Right cardiac atrium (tissue), 5 donors: Measurements from ENCODE around the gene PAQR9. TPM values are rescaled to one million over a fixed set of nuclear protein-coding genes. Genes with fewer than 3 reads are reported as not detected.
"Not testable (repeated sequence)": the region's sequence is repeated elsewhere in the genome, so short reads cannot be mapped to it uniquely, and the experiment has no call there.

Experiments used
- ATAC-seq, 2 donors: fragments of 200-7000 bp; cut with Tn5 transposase; one replicate each; pipeline versions ENCODE4 v1.8.0 to v1.9.1; 2020; ENCODE audit warnings: moderate library complexity in 2 of 2, mild to moderate bottlenecking in 1 of 2
- DNase-seq, 3 donors: peaks; one replicate each; pipeline ENCODE4 v3.0.0-alpha.2; 2020
- H3K27ac ChIP-seq: one replicate; pipeline ENCODE4 v1.5.1; 2013; ENCODE audit warnings: mild to moderate bottlenecking, low read length, control low read depth, moderate library complexity
- H3K27me3 ChIP-seq: one replicate; pipeline ENCODE4 v1.6.1; 2013; ENCODE audit not compliant: control insufficient read depth, insufficient read depth
- H3K4me1 ChIP-seq: one replicate; pipeline ENCODE4 v1.6.1; 2013; ENCODE audit warnings: low read length; ENCODE audit not compliant: control insufficient read depth, insufficient read depth
- H3K4me3 ChIP-seq: one replicate; pipeline ENCODE4 v1.5.1; 2013; ENCODE audit warnings: low read length, control low read depth
- H3K9me3 ChIP-seq: one replicate; pipeline ENCODE4 v1.6.1; 2013; ENCODE audit warnings: low read length; ENCODE audit not compliant: control insufficient read depth
- WGBS: extraction: QIAGEN DNeasy Blood & Tissue Kit; methylation state at CpG from one replicate; pipeline ENCODE4 v1.1.7; 2013; 5-methylcytosine and 5-hydroxymethylcytosine counted together
- intact Hi-C, 4 donors: fragments of 100-400 bp; cut with DNase I; formaldehyde crosslinking; loops; one replicate each; pipeline versions ENCODE4 v1.11.0 to v1.14.0; 2022 to 2023
- polyA plus RNA-seq: library from polyadenylated mRNA; stranded (reverse); fragments of 200-250 nt; gene quantifications from one replicate; pipeline ENCODE4 v1.2.3, GENCODE V29; 2013
- total RNA-seq, 4 donors: library from RNA; stranded (reverse); fragmentation: NEBNext Ultra II Directional; extraction: Animal tissue kit (Norgen Biotek cat#: 25700); gene quantifications; one replicate each; pipeline ENCODE4 v1.2.1, GENCODE V29; 2021
- donor health status: healthy with polysubstance abuse.
- donor health status: DM: no; HTN: yes; CAD: no.
- donor health status: DM: no; HTN: no; CAD: no.
- donor health status: DM: no; HTN: yes; CAD: no; lungs with severe emphysema.
- donor health status: DM: yes; HTN: yes; CAD: no.

The PAQR9 gene
- total and polyA plus RNA-seq, 5 donors, result 4.7 to 12.5 (median 8.6) TPM

DNA sequence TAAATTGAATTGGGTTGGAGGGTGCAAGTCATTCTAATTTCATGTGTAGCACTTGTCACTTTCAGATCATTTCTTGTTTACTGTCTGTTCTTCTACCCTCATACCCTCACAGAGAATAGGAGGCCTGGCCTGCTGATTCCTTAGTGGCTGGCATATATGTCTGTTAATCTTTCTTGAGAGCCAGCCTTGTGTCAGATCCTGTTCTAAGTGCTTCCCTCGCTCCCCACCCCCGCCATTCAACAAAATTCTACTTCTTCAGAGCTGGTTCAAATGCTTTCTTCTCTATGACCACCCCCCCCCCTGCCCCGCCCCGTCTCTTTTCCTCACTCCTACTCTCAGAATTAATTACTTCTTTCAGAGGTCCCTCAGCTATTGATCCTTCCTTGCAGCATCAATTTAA is 36.4 kb upstream of the PAQR9 start:
- Histone ChIP-seq H3K27me3 (no peaks in the 10 kb centered on the region), H3K4me1 (peaks cover 2% of the 10 kb centered on the region), H3K9me3 (no peaks in the 10 kb centered on the region), H3K27ac (no peak overlapping the region), H3K4me3 (peak overlapping the region; percentile 83)
- no peak for ATAC-seq
- DNase-seq, result no peak
- WGBS, result 79% methylated on average over 4 of the region's 4 CpGs
- intact Hi-C loops, result loop anchor here in 1 of 4 donors (10.0 kb wide), 1 partner anchor 415 kb away; no protein-coding TSS in a partner anchor

DNA sequence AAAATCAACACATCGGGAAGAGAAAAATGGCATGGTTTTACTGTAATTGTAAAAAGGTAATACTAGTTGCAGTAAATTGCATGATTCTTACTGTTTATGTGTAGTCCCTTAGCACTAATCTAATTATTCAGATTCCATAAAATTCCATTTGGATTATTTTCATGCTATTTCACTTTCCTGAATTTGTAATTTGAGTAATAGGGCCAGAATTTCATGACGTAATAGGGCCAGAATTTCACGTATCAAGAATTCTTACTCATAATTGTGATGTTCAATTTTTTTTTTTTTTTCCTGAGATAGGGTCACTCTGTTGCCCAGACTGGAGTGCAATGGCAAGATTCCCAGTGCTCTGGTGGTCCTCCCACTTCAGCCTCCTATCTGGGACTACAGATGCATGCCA is 35.0 kb upstream of the PAQR9 start:
- no peak overlapping the region for H3K27ac ChIP-seq
- H3K9me3 ChIP-seq, result no peaks in the 10 kb centered on the region
- WGBS, result 70% methylated on average over 3 of the region's 3 CpGs
- ATAC-seq, result no peak
- H3K4me1 ChIP-seq, result peaks cover 2% of the 10 kb centered on the region
- no peak overlapping the region for H3K4me3 ChIP-seq
- intact Hi-C loops, result loop anchor here in 1 of 4 donors (10.0 kb wide), 1 partner anchor 414 kb away; no protein-coding TSS in a partner anchor
- no peaks in the 10 kb centered on the region for H3K27me3 ChIP-seq
- DNase-seq, result no peak

DNA sequence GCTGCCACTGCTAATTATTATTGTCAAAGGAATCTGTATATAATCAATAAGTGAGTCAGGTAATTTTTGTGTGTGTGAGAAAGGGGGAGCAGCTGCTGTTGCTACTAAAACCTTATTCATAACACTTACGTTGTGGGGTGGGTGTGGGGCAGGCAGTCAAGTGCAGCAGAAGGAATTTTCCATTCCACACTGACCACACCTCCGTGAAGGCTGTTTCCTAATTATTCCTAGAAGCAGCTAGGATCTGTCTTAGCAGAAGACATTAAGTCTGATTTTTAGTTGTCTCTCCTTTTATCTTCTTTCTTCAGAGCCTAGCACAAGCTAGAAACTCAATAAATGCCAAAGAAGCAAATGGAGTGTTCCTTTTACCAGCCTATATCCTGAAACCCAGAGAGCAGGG is 33.9 kb upstream of the PAQR9 start:
- H3K27ac ChIP-seq, result no peak overlapping the region
- intact Hi-C loops, result loop anchor here in 1 of 4 donors (10.0 kb wide), 1 partner anchor 413 kb away; no protein-coding TSS in a partner anchor
- 22% methylated on average over 2 of the region's 2 CpGs for WGBS

DNA sequence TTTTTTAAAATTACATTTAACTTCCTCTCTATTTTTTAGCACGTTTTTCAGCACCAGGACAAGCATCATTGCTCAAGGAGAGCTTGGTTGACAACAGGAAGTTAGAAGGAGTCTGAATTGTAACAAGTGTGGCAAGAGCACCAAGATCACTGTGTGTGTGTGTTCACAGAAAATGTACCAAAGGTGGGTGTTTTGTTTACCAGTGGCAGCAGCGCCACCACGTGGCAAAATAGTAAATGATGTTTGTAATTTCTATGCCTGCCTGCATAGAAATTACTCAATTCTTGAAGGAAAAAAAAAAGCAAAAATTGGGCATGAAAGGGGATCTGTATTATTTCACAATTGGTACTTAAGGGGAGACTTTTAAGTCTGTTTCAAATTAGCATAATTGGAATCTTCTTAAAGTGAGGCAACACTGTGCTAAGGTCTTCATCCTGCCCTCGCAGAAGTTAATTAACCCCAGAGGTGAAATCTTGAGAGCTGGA is 30.5 kb upstream of the PAQR9 start:
- intact Hi-C loops, result loop anchor here (5.0 to 10.0 kb wide), 5 partner anchors 162 to 409 kb away; no protein-coding TSS in a partner anchor
- H3K4me1 ChIP-seq, result no peaks in the 10 kb centered on the region
- H3K4me3 ChIP-seq, result no peak overlapping the region
- WGBS, result 11% methylated on average over 4 of the region's 4 CpGs
- DNase-seq (peak; percentile 57 to 76 (median 74)), ATAC-seq (peak; percentile 25 to 60)
- no peak overlapping the region for H3K27ac ChIP-seq
- no peaks in the 10 kb centered on the region for H3K9me3 ChIP-seq
- no peaks in the 10 kb centered on the region for H3K27me3 ChIP-seq

More for the DNA sequence above, 33.9 kb upstream of the PAQR9 start:
- ATAC-seq, result no peak
- Histone ChIP-seq H3K4me1 (peaks cover 2% of the 10 kb centered on the region), H3K27me3 (no peaks in the 10 kb centered on the region), H3K4me3 (no peak overlapping the region), H3K9me3 (no peaks in the 10 kb centered on the region)
- DNase-seq, result no peak

DNA sequence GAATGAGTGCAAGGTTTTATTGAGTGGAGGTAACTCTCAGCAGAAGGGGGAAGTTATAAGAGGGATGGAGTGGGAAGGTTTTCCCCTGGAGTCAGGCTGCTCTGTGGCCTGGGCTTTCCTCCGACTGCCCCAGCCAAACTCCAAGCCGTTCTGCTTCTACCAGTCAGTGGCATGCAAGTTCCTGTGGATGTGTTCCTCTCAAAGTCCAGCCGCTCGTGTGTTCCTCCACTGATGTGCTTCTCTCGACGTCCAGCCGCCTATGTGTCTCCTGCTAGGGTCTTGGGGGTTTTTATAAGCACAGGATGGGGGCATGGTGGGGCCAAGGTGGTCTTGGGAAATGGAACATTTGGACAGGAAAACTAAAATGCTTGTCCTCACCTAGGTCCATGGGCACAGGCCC is 28.8 kb upstream of the PAQR9 start:
- Histone ChIP-seq H3K27me3 (no peaks in the 10 kb centered on the region), H3K4me3 (no peak overlapping the region), H3K27ac (no peak overlapping the region), H3K9me3 (no peaks in the 10 kb centered on the region), H3K4me1 (no peaks in the 10 kb centered on the region)
- DNase-seq (no peak), ATAC-seq (no peak)
- 82% methylated on average over 7 of the region's 7 CpGs for WGBS
- intact Hi-C loops, result loop anchor here (5.0 to 10.0 kb wide), 5 partner anchors 160 to 408 kb away; no protein-coding TSS in a partner anchor

DNA sequence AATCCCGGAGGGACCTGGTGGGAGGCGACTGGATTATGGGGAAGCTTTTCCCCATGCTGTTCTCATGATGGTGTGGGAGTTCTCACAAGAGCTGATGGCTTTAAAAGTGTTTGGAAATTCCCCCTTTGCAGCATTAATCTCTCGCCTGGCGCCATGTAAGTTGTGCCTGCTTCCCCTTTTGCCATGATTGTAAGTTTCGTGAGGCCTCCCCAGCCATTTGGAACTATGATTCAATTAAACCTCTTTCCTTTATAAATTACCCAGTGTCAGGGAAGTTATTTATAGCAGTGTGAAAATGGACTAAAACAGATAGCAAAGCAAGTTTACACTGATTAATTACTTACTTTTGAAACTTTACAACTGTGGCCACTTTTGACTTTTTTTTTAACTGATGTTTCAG is 27.2 kb upstream of the PAQR9 start:
- intact Hi-C loops, result loop anchor here (5.0 to 10.0 kb wide), 5 partner anchors 158 to 406 kb away; no protein-coding TSS in a partner anchor
- H3K27me3 ChIP-seq, result no peaks in the 10 kb centered on the region
- DNase-seq, result no peak
- ATAC-seq, result no peak
- H3K27ac ChIP-seq, result no peak overlapping the region
- WGBS, result 59% methylated on average over 5 of the region's 5 CpGs
- H3K4me3 ChIP-seq, result no peak overlapping the region
- no peaks in the 10 kb centered on the region for H3K4me1 ChIP-seq
- H3K9me3 ChIP-seq, result no peaks in the 10 kb centered on the region

DNA sequence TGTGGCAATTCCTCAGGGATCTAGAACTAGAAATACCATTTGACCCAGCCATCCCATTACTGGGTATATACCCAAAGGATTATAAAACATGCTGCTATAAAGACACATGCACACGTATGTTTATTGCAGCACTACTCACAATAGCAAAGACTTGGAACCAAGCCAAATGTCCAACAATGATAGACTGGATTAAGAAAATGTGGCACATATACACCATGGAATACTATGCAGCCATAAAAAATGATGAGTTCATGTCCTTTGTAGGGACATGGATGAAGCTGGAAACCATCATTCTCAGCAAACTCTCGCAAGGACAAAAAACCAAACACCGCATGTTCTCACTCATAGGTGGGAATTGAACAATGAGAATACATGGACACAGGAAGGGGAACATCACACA is 25.4 kb upstream of the PAQR9 start:
- H3K27me3 ChIP-seq, intact Hi-C loops, H3K4me3 ChIP-seq, H3K4me1 ChIP-seq, H3K27ac ChIP-seq, ATAC-seq, H3K9me3 ChIP-seq, DNase-seq: not testable (repeated sequence)
- WGBS, result 100% methylated on average over 2 of the region's 3 CpGs

DNA sequence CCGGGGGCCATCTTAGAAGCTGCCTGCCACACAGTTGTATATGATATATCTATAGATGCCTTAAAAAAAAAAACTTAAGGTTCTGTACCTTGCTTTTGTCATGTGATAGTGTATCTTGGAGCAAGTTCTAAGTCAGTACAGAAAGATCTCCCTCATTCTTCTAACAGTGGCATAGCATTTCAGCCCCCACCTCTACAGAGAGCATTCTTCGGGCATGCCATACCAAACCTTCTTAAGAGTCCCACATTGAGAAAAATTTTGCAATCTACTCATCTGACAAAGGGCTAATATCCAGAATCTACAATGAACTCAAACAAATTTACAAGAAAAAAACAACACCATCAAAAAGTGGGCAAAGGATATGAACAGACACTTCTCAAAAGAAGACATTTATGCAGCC is 24.7 kb upstream of the PAQR9 start:
- intact Hi-C loops, ATAC-seq, H3K27me3 ChIP-seq, H3K9me3 ChIP-seq, DNase-seq, H3K4me3 ChIP-seq, H3K4me1 ChIP-seq: not testable (repeated sequence)
- WGBS, result 63% methylated on average over 2 of the region's 2 CpGs
- peak overlapping the region; percentile 76 for H3K27ac ChIP-seq

DNA sequence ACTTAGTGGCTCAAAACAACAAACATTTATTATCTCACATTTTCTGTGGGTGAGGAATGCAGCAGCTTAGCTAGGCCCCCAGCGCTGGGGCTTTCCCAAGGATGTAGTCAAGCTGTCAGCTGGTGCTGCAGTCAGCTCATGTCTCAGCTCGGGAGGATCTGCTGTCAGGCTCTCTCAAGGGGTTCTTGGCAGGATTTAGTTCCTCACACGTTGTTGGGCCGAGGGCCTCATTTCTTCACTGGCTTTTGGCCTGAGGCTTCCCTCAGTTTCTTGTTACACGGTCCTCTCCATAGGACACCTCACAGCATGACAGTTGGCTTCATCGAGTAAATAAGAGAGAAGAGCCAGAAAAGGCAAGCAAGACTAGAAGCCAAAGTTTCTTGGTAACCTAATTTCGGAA is 24.2 kb upstream of the PAQR9 start:
- H3K27me3 ChIP-seq, result no peaks in the 10 kb centered on the region
- WGBS, result 12% methylated on average over 7 of the region's 7 CpGs
- H3K4me1 ChIP-seq, result no peaks in the 10 kb centered on the region
- peak overlapping the region; percentile 76 for H3K27ac ChIP-seq
- intact Hi-C loops, result no loop called here
- ATAC-seq (peak; percentile 88 to 91), DNase-seq (peak; percentile 29 to 75 (median 73))
- H3K4me3 ChIP-seq, result no peak overlapping the region
- H3K9me3 ChIP-seq, result no peaks in the 10 kb centered on the region

DNA sequence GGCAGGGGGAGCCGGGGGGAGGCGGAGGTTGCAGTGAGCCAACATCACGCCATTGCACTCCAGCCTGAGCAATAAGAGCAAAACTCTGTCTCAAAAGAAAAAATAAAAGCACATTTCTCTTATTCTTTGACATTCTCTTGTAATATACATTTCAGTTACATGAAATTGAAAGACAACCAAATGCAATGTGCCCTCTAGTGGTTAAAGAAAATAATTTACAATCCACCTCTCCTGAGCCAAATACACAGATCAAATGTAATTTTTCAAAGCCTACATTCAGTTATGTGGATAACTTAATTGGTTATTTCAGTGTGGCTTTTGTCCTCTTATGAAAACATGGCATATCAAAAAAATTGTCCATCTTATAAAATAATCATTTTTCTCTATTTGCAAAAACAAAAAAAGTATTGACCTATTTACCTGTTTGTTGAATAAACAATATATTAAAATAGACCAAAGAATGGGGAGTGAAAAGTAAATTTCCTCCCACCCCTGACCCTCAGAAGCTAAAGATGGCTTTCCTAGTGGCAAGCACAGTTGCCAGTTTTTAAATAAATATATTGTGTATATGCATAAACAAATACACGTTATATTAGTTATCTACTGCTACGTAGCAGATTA is 23.7 kb upstream of the PAQR9 start:
- H3K9me3 ChIP-seq, result no peaks in the 10 kb centered on the region
- H3K27ac ChIP-seq, result peak overlapping the region; percentile 76
- 50% methylated on average over 5 of the region's 5 CpGs for WGBS
- no peaks in the 10 kb centered on the region for H3K27me3 ChIP-seq
- H3K4me1 ChIP-seq, result no peaks in the 10 kb centered on the region
- no peak overlapping the region for H3K4me3 ChIP-seq
- intact Hi-C loops, result no loop called here
- DNase-seq, result no peak
- peak in 1 of 2 donors; percentile 42 for ATAC-seq

DNA sequence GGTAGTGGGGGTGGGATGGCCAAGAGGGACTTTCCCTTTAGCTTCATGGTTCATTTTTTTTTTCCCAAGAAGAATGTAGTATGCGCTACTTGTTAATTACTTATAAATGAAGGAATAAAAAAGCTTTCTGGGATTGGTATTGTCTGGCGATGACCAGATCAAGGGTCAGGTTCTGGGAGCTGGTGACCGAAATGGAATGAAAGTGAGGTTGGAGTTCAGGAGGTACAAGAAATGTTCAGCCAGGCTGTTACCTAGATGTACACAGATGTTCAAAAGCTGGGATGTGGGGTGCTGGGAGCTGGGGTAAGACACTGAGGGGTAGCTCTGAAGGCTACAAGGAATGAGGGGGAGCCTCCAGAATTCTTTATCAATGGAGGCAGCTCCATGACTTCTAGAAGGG is 20.8 kb upstream of the PAQR9 start:
- intact Hi-C loops, result no loop called here
- 94% methylated on average over 3 of the region's 3 CpGs for WGBS
- no peak for ATAC-seq

More for the DNA sequence above, 20.8 kb upstream of the PAQR9 start:
- H3K4me3 ChIP-seq, result no peak overlapping the region
- H3K27me3 ChIP-seq, result no peaks in the 10 kb centered on the region
- H3K27ac ChIP-seq, result no peak overlapping the region
- H3K9me3 ChIP-seq, result no peaks in the 10 kb centered on the region
- H3K4me1 ChIP-seq, result no peaks in the 10 kb centered on the region
- DNase-seq, result no peak
